Measurements from ENCODE around the gene ABHD16A. TPM values are rescaled to one million over a fixed set of nuclear protein-coding genes. Genes with fewer than 3 reads are reported as not detected.
A peak's percentile ranks its signal among the peaks of the same experiment; 100 is the strongest.

ABHD16A gene
- total RNA-seq, 1 donor, result 23.5 TPM

GRCh38 chr6:31664790-31665500 lies 38.2 kb downstream of the ABHD16A start, which contains the start of gene GPANK1:
GPANK1 (minus strand) TSS chr6:31664997; CDS start chr6:31664478, 519 bp downstream.
- no peak for TF ChIP-seq CTCF (IDR thresholded peaks at IDR 0.05; ENCODE audit: insufficient read depth, low read length)
- peak; percentile 95 for DNase-seq (ENCODE audit: low read depth)
- peak within 1 kb of the TSS; percentile 94 for H3K4me3 ChIP-seq (ENCODE audit: low read depth, low read length)

GRCh38 chr6:31663961-31664789 lies 38.9 kb downstream of the ABHD16A start:
- peak; percentile 71 for DNase-seq (ENCODE audit: low read depth)
- TF ChIP-seq CTCF (IDR thresholded peaks at IDR 0.05; ENCODE audit: insufficient read depth, low read length), result no peak
- peak overlapping the region; percentile 94 for H3K4me3 ChIP-seq (ENCODE audit: low read depth, low read length)

DNA sequence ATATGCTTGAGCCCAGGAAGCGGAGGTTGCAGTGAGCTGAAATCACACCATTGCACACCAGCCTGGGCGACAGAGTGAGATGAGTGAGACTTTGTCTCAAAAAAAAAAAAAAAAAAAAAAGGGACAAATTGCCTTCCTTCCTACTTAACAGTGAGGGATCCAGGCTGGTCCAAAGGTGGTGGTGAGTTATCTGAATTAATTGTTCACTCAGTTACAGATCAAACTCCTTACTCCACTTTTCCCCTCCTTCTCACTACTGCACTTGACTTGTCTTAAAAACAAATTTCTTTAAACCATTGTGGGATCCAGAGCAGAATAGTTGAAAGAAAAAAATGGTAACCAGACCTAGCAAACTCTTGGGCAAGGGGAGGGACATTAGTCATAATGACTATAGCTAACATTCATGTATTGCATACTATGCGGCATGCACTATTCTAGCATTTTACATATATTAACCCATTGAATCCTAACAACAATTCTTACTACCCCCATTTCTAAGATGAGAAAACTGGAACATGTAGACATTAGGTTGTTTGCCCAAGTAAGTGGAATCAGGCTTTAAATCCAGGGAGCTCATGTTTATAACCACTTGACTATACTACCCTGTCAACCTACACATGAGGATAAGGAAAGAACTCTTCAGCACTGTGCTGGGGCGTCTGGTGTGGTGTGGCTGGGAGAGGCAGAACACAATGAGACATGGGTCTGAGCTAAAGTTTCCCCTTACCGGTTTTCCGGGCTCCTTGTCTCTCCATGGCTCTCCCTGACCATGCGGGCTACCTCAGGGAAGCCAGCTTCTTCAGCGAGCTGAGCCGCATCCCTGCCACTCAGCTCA lies 39.8 kb downstream of the ABHD16A start:
- peak overlapping the region; percentile 94 for H3K4me3 ChIP-seq (ENCODE audit: low read depth, low read length)
- TF ChIP-seq CTCF (IDR thresholded peaks at IDR 0.05; ENCODE audit: insufficient read depth, low read length), result no peak
- peak; percentile 24 for DNase-seq (ENCODE audit: low read depth)

DNA sequence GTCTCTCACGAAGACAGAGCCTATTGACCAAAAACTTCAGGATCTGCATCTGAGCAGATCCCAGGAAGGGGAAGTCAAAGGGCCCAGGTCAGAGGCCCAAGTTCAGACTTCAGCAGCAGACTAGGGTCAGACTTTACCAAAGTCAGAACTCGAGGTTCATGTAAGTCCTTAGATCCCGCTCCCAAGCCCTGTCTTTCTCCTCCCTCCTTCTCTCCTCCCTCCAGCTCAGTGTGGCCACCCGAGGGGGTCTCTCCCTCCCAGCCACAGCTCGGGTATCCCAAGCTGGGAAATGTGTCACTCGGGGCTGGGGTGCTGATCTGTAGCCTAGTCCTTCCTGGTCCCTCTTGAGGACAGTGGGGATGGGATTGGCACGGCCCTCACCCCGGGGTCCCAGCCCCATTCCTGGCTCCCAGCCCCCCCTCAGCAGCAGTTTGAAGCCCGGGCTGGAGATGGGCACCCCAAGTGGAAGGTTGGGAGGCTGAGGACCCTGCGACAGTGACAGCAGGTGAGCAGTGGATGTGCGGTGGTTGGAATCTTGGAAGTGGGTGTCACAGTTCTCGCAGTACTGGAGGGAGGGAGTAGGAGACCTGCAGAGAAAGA lies 40.9 kb downstream of the ABHD16A start:
- no peak overlapping the region for H3K4me3 ChIP-seq (ENCODE audit: low read depth, low read length)
- DNase-seq (ENCODE audit: low read depth), result no peak
- no peak for TF ChIP-seq CTCF (IDR thresholded peaks at IDR 0.05; ENCODE audit: insufficient read depth, low read length)

GRCh38 chr6:31661262-31662123 lies 41.6 kb downstream of the ABHD16A start:
- DNase-seq (ENCODE audit: low read depth), result no peak
- no peak for TF ChIP-seq CTCF (IDR thresholded peaks at IDR 0.05; ENCODE audit: insufficient read depth, low read length)
- H3K4me3 ChIP-seq (ENCODE audit: low read depth, low read length), result peak overlapping the region; percentile 96

Data from fibroblast of the aortic adventitia (primary cell).